Subcutaneous abdominal adipose tissue (tissue), 5 donors: ENCODE results near the gene RGS7.

Experiments
- H3K27ac ChIP-seq: one replicate; pipeline ENCODE4 v1.7.0; 2013; ENCODE audit warnings: low read depth, mild to moderate bottlenecking, inconsistent platforms, low read length, moderate library complexity
- H3K27me3 ChIP-seq, 5 donors: one replicate each; pipeline ENCODE4 v1.7.0; 2013; ENCODE audit warnings: low read length in 5 of 5, inconsistent platforms in 1 of 5; ENCODE audit not compliant: control insufficient read depth in 5 of 5, insufficient read depth in 4 of 5
- H3K36me3 ChIP-seq, 5 donors: one replicate each; pipeline ENCODE4 v1.7.0; 2013; ENCODE audit warnings: low read length in 5 of 5; ENCODE audit not compliant: control insufficient read depth in 5 of 5, insufficient read depth in 5 of 5
- H3K4me1 ChIP-seq, 5 donors: one replicate each; pipeline ENCODE4 v1.7.0; 2013; ENCODE audit warnings: low read length in 5 of 5, mild to moderate bottlenecking in 3 of 5, moderate library complexity in 1 of 5; ENCODE audit not compliant: control insufficient read depth in 5 of 5, insufficient read depth in 5 of 5
- H3K4me3 ChIP-seq, 5 donors: one replicate each; pipeline ENCODE4 v1.7.0; 2013; ENCODE audit warnings: low read length in 5 of 5, low read depth in 1 of 5
- H3K9ac ChIP-seq, 5 donors: one replicate each; pipeline ENCODE4 v1.7.0; 2013; ENCODE audit warnings: low read length in 5 of 5, mild to moderate bottlenecking in 4 of 5, moderate library complexity in 3 of 5
- H3K9me3 ChIP-seq, 5 donors: one replicate each; pipeline ENCODE4 v1.7.0; 2013; ENCODE audit warnings: low read length in 5 of 5; ENCODE audit not compliant: control insufficient read depth in 5 of 5
- donor health status: healthy.
- donor health status: healthy.
- donor health status: healthy.
- donor health status: healthy.
- donor health status: healthy.

RGS7 gene

DNA sequence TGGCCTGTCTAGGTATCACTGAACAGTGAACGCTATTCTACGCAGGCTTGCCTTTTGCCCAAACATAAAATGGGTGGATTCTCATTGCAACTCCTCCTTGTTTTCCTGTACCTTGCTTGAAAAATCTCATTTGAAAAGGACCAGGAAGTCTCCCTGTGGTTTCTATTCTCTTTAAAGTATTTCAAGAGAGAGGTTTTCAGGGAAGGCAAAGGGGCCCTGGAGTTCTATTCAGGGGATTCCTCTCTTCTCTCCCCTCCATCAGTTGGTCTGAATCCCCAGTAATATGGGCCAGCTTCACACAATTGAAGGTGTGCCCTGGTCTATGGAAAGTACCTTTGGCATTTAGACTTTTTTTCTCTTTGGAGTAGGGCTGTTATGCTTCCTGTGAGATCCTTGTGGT, 311.3 kb downstream of the RGS7 start:
- Histone ChIP-seq H3K27ac (no peak overlapping the region), H3K4me3 (no peak overlapping the region), H3K27me3 (no peaks in the 10 kb centered on the region), H3K4me1 (no peaks in the 10 kb centered on the region), H3K9ac (no peak overlapping the region), H3K36me3 (no peaks in the 10 kb centered on the region), H3K9me3 (peaks cover 0 to 4% (median 0%) of the 10 kb centered on the region in 5 donors)

- H3K27ac ChIP-seq = no peak overlapping the region
- no peaks in the 10 kb centered on the region for H3K4me1 ChIP-seq
- H3K4me3 ChIP-seq = no peak overlapping the region
- H3K27me3 ChIP-seq = no peaks in the 10 kb centered on the region
- no peaks in the 10 kb centered on the region for H3K9me3 ChIP-seq
- H3K36me3 ChIP-seq = no peaks in the 10 kb centered on the region
- H3K9ac ChIP-seq = no peak overlapping the region
Measured at GRCh38 chr1:241034203-241034936, 322.6 kb downstream of the RGS7 start.

DNA sequence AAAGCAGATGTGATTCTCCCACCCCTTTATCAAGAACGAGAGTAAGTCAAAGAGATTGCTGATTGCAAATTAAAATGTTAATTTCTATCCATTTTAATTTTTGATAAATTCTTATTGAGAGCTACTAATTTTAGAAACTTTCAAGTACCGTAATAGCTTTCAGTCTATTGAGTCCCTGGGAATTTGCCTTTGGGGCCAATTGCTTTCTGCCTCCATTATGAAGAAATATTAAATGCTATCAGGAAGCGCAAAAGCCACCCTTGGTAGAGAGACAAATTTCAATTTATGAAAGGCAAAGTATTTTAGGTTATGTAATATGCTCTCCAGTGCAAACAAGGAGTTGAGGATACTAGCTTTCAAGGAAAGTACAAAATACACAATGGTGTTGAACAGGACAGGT, 332.2 kb downstream of the RGS7 start:
- H3K4me1 ChIP-seq = no peaks in the 10 kb centered on the region
- H3K36me3 ChIP-seq = no peaks in the 10 kb centered on the region
- no peak overlapping the region for H3K9ac ChIP-seq
- no peak overlapping the region for H3K27ac ChIP-seq
- H3K4me3 ChIP-seq = no peak overlapping the region
- peaks cover 0 to 3% (median 0%) of the 10 kb centered on the region in 5 donors for H3K9me3 ChIP-seq
- no peaks in the 10 kb centered on the region for H3K27me3 ChIP-seq

DNA sequence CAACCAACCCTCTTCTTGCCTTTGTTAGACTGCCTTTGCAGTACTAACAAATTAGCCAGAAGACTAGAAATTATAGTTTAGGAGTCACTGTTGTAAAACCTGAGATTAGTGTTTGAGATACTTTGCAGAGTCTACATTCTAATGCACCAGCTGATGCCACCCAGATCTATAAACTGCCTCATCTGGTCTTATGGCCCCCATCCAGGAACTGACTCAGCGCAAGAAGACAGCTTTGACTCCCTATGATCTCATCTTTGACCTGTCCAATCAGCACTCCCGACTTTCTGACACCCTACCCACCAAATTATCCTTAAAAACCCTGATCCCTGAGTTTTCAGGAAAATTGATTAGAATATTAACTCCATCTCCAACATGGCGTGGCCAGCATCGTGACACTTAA, 334.6 kb downstream of the RGS7 start:
- no peak overlapping the region for H3K4me3 ChIP-seq
- H3K4me1 ChIP-seq = no peaks in the 10 kb centered on the region
- no peak overlapping the region for H3K27ac ChIP-seq
- H3K9ac ChIP-seq = no peak overlapping the region
- no peaks in the 10 kb centered on the region for H3K36me3 ChIP-seq
- peaks cover 0 to 5% (median 0%) of the 10 kb centered on the region in 5 donors for H3K9me3 ChIP-seq
- H3K27me3 ChIP-seq = no peaks in the 10 kb centered on the region

GRCh38 chr1:241020851-241021697, 335.9 kb downstream of the RGS7 start:
- H3K36me3 ChIP-seq = no peaks in the 10 kb centered on the region
- H3K4me3 ChIP-seq = no peak overlapping the region
- H3K9ac ChIP-seq = no peak overlapping the region
- H3K9me3 ChIP-seq = peaks cover 0 to 5% (median 0%) of the 10 kb centered on the region in 5 donors
- H3K27me3 ChIP-seq = no peaks in the 10 kb centered on the region
- no peak overlapping the region for H3K27ac ChIP-seq
- no peaks in the 10 kb centered on the region for H3K4me1 ChIP-seq

GRCh38 chr1:241012708-241013340, 344.2 kb downstream of the RGS7 start:
- no peak overlapping the region for H3K27ac ChIP-seq
- no peaks in the 10 kb centered on the region for H3K27me3 ChIP-seq
- H3K9me3 ChIP-seq = peaks cover 0 to 2% (median 0%) of the 10 kb centered on the region in 5 donors
- no peak overlapping the region for H3K4me3 ChIP-seq
- H3K9ac ChIP-seq = no peak overlapping the region
- H3K4me1 ChIP-seq = no peaks in the 10 kb centered on the region
- no peaks in the 10 kb centered on the region for H3K36me3 ChIP-seq

DNA sequence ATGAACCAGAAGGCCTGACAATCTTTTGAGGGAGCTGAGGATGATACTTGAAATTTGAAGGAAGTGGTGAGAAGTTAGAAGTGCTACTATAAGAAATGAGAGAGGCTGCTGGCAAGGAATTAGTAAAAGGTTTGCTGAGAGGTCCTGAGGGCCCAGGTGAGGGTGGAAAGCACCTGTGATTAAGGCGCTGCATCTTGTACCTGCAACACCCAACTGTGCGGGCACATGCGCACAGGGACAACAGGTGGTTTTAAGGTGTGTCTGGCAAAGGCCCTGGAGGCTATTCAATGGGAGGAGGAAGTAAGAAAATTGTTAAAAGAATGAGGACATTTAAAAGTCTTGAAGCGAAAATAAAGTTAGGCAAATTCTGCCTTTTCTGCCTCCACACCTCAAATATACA, 349.3 kb downstream of the RGS7 start:
- Histone ChIP-seq H3K4me3 (no peak overlapping the region), H3K4me1 (no peaks in the 10 kb centered on the region), H3K36me3 (no peaks in the 10 kb centered on the region), H3K9me3 (peaks cover 0 to 2% (median 0%) of the 10 kb centered on the region in 5 donors), H3K27me3 (no peaks in the 10 kb centered on the region), H3K9ac (no peak overlapping the region), H3K27ac (no peak overlapping the region)

- Histone ChIP-seq H3K4me1 (no peaks in the 10 kb centered on the region), H3K27me3 (no peaks in the 10 kb centered on the region), H3K9me3 (no peaks in the 10 kb centered on the region), H3K27ac (no peak overlapping the region), H3K9ac (no peak overlapping the region), H3K4me3 (no peak overlapping the region), H3K36me3 (no peaks in the 10 kb centered on the region)
Measured at GRCh38 chr1:240999826-241000225, 357.2 kb downstream of the RGS7 start.

DNA sequence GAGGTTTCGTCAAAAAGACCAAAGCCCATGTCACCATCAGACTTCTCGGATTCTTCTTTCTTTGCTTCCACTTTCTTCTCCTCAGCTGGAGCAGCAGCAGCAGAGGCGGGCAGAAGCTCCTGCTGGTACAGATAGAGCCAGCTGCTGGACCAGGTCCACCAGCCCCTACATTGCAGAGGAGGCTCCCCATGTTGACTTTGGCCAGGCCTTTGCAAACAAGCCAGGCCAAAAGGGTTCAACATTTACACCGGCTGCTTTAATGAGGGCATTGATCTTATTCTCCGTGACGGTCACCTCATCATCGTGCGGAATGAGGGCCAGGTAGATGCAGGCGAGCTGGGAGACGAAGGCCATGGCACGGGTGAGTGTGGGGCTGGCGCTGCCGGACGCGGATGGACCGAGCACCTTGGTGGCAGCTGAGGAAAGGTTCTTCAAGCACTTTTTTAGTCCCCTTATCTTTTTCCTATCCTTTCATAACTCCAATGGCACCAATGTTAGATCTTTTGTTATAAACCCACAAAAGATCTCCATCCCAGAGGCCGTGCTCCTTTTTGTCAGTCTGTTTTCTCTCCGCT, 358.5 kb downstream of the RGS7 start:
- Histone ChIP-seq H3K9me3 (no peaks in the 10 kb centered on the region), H3K4me1 (no peaks in the 10 kb centered on the region), H3K27me3 (no peaks in the 10 kb centered on the region), H3K36me3 (no peaks in the 10 kb centered on the region), H3K9ac (no peak overlapping the region), H3K27ac (no peak overlapping the region), H3K4me3 (no peak overlapping the region)

GRCh38 chr1:240998024-240998423, 359.0 kb downstream of the RGS7 start:
- no peaks in the 10 kb centered on the region for H3K36me3 ChIP-seq
- no peaks in the 10 kb centered on the region for H3K4me1 ChIP-seq
- no peak overlapping the region for H3K4me3 ChIP-seq

More at GRCh38 chr1:240998024-240998423, 359.0 kb downstream of the RGS7 start:
- Histone ChIP-seq H3K9ac (no peak overlapping the region), H3K27ac (no peak overlapping the region), H3K27me3 (no peaks in the 10 kb centered on the region), H3K9me3 (peaks cover 0 to 3% (median 0%) of the 10 kb centered on the region in 5 donors)
